D721Med (cell line): ENCODE results near the gene TESK2.

Experiments
- DNase-seq: peaks from one replicate; pipeline ENCODE4 v3.0.0; 2011; ENCODE audit warnings: low spot score; ENCODE audit not compliant: insufficient read length
- FAIRE-seq: peaks from 2 replicates; lab custom pipeline; 2011; peaks lifted over from hg19 to GRCh38; lab: Jason Lieb, UNC
- TF ChIP-seq, protein P1 (sequence below): IDR thresholded peaks from 2 replicates; pipeline ENCODE4 v1.5.1; 2012; ENCODE audit warnings: mild to moderate bottlenecking, control low read depth; ENCODE audit not compliant: insufficient read depth; ENCODE audit errors: missing control alignments

The TESK2 gene

GRCh38 chr1:45412899-45413298 is 78.1 kb downstream of the TESK2 start:
- TF ChIP-seq, protein P1, sequence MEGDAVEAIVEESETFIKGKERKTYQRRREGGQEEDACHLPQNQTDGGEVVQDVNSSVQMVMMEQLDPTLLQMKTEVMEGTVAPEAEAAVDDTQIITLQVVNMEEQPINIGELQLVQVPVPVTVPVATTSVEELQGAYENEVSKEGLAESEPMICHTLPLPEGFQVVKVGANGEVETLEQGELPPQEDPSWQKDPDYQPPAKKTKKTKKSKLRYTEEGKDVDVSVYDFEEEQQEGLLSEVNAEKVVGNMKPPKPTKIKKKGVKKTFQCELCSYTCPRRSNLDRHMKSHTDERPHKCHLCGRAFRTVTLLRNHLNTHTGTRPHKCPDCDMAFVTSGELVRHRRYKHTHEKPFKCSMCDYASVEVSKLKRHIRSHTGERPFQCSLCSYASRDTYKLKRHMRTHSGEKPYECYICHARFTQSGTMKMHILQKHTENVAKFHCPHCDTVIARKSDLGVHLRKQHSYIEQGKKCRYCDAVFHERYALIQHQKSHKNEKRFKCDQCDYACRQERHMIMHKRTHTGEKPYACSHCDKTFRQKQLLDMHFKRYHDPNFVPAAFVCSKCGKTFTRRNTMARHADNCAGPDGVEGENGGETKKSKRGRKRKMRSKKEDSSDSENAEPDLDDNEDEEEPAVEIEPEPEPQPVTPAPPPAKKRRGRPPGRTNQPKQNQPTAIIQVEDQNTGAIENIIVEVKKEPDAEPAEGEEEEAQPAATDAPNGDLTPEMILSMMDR = no peak
- no peak for DNase-seq

DNA sequence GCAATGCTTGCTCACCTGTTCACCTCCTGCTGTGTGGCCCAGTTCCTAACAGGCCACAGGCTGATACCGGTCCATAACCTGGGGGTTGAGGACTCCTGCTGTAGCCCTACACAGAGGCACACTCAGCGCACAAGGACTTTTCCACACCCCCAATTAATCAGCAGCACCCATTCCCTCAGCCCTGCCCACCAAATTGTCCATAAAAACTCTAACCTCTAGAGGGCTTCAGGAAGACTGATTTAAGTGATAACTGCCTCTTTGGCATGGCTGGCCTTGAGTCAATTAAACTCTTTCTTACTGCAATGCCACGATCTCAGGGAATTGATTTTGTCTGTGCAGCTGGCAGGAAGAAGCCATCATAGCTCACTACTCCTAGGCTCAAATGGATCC is 79.5 kb downstream of the TESK2 start:
- no peak for FAIRE-seq
- TF ChIP-seq, protein P1 = no peak

More at GRCh38 chr1:45412899-45413298, 78.1 kb downstream of the TESK2 start:
- no peak for FAIRE-seq

GRCh38 chr1:45410850-45411509 is 80.0 kb downstream of the TESK2 start:
- TF ChIP-seq, protein P1 = no peak
- no peak for FAIRE-seq

More for the DNA sequence above, 79.5 kb downstream of the TESK2 start:
- DNase-seq = no peak

DNA sequence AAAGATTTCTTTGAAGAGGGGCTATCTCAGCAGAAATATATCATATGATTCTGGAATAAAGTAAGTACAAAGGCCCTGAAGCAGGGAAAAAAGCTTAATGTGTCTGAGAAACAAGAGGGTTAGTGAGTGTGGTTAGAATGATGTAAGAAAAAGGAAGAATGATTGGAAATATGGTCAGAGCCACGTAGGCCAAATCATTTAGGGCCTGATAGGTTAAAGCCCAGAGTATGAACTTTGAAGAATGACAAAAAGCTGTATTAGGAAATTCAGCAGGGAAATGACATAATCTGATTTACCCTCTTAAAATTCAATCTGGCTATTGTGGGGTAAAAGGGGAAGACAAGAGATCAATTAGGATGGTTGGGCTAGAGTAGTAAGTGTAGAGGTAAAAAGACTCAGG is 81.7 kb downstream of the TESK2 start:
- DNase-seq (no peak), FAIRE-seq (no peak)
- TF ChIP-seq, protein P1 = no peak

More at GRCh38 chr1:45410850-45411509, 80.0 kb downstream of the TESK2 start:
- DNase-seq = no peak

DNA sequence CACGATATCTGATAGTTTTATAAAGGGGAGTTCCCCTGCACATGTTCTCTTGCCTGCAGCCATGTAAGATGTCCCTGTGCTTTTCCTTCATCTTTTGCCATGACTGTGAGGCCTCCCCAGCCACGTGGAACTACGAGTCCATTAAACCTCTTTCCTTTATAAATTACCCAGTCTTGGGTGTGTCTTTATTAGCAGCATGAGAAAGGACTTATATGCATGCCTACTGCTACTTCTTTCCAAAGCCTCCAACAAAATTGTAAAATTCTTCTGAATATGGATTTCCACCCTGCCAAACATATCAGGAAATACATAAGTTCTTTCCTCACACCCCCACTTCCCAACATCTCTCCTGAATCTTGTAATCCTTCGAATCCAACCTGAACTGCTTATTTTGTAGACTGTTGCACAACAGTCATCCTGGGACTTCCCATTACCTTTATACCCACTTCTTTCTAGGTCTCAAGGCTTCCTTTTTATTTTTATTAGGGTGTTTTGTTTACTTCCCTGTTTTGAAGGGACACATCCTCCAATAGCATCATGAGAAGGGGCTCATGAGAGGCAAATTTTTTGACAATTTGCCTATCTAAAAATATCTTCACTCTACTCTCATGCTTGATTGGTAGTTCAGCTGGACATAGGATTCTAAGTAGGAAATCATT is 83.2 kb downstream of the TESK2 start:
- FAIRE-seq (no peak), DNase-seq (no peak)
- TF ChIP-seq, protein P1 = no peak

DNA sequence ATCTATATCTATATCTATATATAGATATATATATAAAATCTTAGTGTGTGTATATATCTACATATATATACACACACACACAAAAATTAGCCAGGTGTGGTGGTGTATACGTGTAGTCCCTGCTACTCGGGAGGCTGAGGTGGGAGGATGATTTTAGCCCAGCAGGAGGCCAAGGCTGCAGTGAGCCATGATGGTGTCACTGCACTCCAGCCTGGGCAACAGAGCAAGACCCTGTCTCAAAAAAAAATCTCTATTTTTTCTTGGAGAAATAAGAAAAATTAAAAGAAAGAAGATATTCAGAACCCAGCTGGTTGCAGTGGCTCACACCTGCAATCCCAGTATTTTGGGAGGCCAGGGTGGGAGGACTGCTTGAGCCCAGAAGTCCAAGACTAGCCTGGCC is 85.3 kb downstream of the TESK2 start:
- TF ChIP-seq, protein P1 = no peak
- DNase-seq (no peak), FAIRE-seq (no peak)

DNA sequence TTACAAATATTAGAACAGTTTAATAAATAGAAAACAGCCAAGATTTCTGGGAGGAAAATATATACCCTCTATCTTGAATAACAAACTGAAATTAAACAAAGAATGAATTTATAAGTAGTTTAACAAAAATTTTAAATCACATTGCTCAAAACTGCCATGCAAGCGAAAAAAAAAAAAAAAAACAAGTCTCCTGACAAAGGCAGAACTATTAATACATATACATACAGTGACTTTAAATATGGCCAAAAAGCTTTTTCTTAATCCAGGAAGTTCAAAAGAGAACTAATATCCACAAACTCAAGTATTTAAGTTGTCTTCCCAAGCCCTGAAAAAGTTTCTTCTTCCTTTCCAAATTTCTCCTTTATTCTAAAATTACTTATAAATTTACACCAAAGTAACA is 87.2 kb downstream of the TESK2 start:
- DNase-seq = no peak
- no peak for FAIRE-seq
- TF ChIP-seq, protein P1 = no peak
